OCI-LY3 (cell line): ENCODE measurements around the gene KLHL36.
"Not testable (repeated sequence)": the region's sequence is repeated elsewhere in the genome, so short reads cannot be mapped to it uniquely, and the experiment has no call there.

ENCODE experiments used
- H2AFZ ChIP-seq: fragments of 200-600, 300-600 bp; shearing (Covaris generic); 2 replicates; pipeline ENCODE4 v1.6.0; 2014; ENCODE audit warnings: antibody characterized with exemption, low read depth, low read length
- H3K27ac ChIP-seq: fragments of 200-600, 300-600 bp; sonication (generic); 2 replicates; pipeline ENCODE4 v1.5.1; 2014; ENCODE audit warnings: mild to moderate bottlenecking, low read length, moderate library complexity, mixed read lengths
- H3K27me3 ChIP-seq: fragments of 200-600, 300-600 bp; sonication (generic); 2 replicates; pipeline ENCODE4 v1.6.1; 2014; ENCODE audit warnings: low read depth, low read length, mixed read lengths
- H3K36me3 ChIP-seq: fragments of 200-600, 300-600 bp; sonication (generic); replicated peaks from 2 replicates; pipeline ENCODE3; 2014; ENCODE audit warnings: low read depth, low read length, mixed read lengths
- H3K4me1 ChIP-seq: fragments of 300-600, 200-600 bp; sonication (generic); 2 replicates; pipeline ENCODE4 v1.6.1; 2014; ENCODE audit warnings: low read length, mixed read lengths
- H3K4me2 ChIP-seq: fragments of 200-600, 300-600 bp; sonication (generic); 2 replicates; pipeline ENCODE4 v1.6.1; 2014; ENCODE audit warnings: low read length, mixed read lengths
- H3K4me3 ChIP-seq: fragments of 300-600, 200-600 bp; sonication (generic); 2 replicates; pipeline ENCODE4 v1.5.1; 2014; ENCODE audit warnings: antibody characterized with exemption, mild to moderate bottlenecking, low read length, moderate library complexity
- H3K79me2 ChIP-seq: fragments of 300-600, 200-600 bp; shearing (Covaris generic); 2 replicates; pipeline ENCODE4 v1.6.1; 2014; ENCODE audit warnings: mild to moderate bottlenecking, low read length, mixed read lengths
- H3K9ac ChIP-seq: fragments of 300-600, 200-600 bp; shearing (Covaris generic); 2 replicates; pipeline ENCODE4 v1.6.0; 2014; ENCODE audit warnings: mild to moderate bottlenecking, low read length, moderate library complexity
- H3K9me3 ChIP-seq: fragments of 200-600, 300-600 bp; shearing (Covaris generic); 2 replicates; pipeline ENCODE4 v1.6.1; 2014; ENCODE audit warnings: low read length, mixed read lengths; ENCODE audit not compliant: insufficient read depth
- H4K20me1 ChIP-seq: fragments of 200-600, 300-600 bp; sonication (generic); 2 replicates; pipeline ENCODE4 v1.6.1; 2016; ENCODE audit warnings: low read length, mixed read lengths; ENCODE audit not compliant: insufficient read depth
- EZH2phosphoT487 ChIP-seq: fragments of 200-600 bp; shearing (Covaris generic); IDR thresholded peaks from 2 replicates; pipeline ENCODE4 v1.6.1; 2018; ENCODE audit warnings: antibody characterized with exemption, mixed run types, low read depth
- TF ChIP-seq, protein P1 (sequence below): fragments of 200-600, 300-600 bp; sonication (generic); IDR thresholded peaks from 2 replicates; pipeline ENCODE4 v1.5.1; 2014; ENCODE audit warnings: antibody characterized with exemption, low read length, low read depth

Gene KLHL36

DNA sequence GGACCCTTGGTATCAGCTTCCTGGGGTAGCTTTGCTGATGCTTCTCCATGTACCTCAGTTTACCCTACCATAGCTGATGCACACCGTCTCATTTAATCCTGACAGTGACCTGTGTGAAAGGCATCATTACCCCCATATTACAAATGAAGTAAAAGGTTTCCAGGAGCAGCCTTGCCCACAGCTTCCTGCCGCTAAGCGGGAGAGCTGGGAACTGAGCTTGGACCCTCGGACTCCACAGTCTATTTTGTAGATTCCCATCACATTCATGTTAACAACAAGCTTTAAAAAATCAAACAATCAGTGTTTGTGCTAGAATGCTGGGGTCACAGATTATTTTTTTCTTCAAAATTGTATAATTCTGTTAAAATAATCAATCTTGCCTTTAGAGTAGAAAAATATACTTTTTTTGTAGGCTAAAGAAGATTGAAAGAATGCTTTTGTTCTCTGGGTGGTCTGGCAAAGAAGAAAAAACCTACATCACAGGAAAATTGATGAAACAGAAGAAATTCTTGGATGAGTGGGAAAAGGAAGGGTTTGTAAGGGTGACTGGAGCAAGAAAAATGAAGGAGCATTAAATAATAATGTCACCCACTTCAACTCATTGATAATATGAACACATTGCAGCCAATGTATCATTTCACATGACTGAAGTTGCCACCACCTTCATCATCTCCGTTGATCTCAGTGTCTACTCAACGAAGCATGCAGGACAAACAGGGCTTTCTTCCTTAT is 41.9 kb downstream of the KLHL36 start:
- peaks cover 20% of the 10 kb centered on the region for H3K27me3 ChIP-seq
- no peaks in the 10 kb centered on the region for H3K79me2 ChIP-seq
- peaks cover 5% of the 10 kb centered on the region for H3K4me1 ChIP-seq
- H3K36me3 ChIP-seq = no peaks in the 10 kb centered on the region
- H3K9me3 ChIP-seq = no peaks in the 10 kb centered on the region
- H3K4me3 ChIP-seq = no peak overlapping the region
- no peak overlapping the region for H2AFZ ChIP-seq
- TF ChIP-seq EZH2phosphoT487 = no peak
- TF ChIP-seq, protein P1, sequence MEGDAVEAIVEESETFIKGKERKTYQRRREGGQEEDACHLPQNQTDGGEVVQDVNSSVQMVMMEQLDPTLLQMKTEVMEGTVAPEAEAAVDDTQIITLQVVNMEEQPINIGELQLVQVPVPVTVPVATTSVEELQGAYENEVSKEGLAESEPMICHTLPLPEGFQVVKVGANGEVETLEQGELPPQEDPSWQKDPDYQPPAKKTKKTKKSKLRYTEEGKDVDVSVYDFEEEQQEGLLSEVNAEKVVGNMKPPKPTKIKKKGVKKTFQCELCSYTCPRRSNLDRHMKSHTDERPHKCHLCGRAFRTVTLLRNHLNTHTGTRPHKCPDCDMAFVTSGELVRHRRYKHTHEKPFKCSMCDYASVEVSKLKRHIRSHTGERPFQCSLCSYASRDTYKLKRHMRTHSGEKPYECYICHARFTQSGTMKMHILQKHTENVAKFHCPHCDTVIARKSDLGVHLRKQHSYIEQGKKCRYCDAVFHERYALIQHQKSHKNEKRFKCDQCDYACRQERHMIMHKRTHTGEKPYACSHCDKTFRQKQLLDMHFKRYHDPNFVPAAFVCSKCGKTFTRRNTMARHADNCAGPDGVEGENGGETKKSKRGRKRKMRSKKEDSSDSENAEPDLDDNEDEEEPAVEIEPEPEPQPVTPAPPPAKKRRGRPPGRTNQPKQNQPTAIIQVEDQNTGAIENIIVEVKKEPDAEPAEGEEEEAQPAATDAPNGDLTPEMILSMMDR = no peak
- H3K9ac ChIP-seq = no peak overlapping the region
- H3K27ac ChIP-seq = no peak overlapping the region
- no peaks in the 10 kb centered on the region for H4K20me1 ChIP-seq
- H3K4me2 ChIP-seq = no peak overlapping the region

GRCh38 chr16:84692451-84693214 is 44.3 kb downstream of the KLHL36 start:
- Histone ChIP-seq H3K9ac (no peak overlapping the region), H3K9me3 (no peaks in the 10 kb centered on the region), H3K79me2 (no peaks in the 10 kb centered on the region), H3K27ac (no peak overlapping the region), H3K27me3 (peaks cover 20% of the 10 kb centered on the region; the same call in 1 of the 2 replicates), H2AFZ (no peak overlapping the region), H4K20me1 (no peaks in the 10 kb centered on the region), H3K4me3 (no peak overlapping the region), H3K4me2 (no peak overlapping the region), H3K36me3 (no peaks in the 10 kb centered on the region), H3K4me1 (peaks cover 3% of the 10 kb centered on the region)
- TF ChIP-seq, protein P1 = no peak
- no peak for TF ChIP-seq EZH2phosphoT487

DNA sequence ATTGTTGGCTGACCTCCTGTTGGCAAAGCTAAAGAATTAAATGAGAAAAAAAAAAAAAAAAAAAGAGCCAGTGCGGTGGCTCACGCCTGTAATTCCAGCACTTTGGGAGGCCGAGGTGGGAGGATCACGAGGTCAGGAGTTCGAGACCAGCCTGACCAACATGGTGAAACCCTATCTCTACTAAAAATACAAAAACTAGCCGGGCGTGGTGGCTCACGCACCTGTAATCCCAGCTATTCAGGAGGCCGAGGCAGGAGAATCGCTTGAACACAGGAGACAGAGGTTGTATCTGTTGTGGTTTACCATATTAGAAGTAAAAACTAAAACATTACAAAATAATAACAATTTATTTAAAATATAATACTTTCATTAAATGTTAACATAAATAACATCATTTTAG is 45.6 kb downstream of the KLHL36 start:
- H3K36me3 ChIP-seq, H3K4me3 ChIP-seq, H3K4me2 ChIP-seq, H3K27ac ChIP-seq, H3K9me3 ChIP-seq, H3K4me1 ChIP-seq, H3K79me2 ChIP-seq, H4K20me1 ChIP-seq, H3K9ac ChIP-seq, H2AFZ ChIP-seq: not testable (repeated sequence)
- H3K27me3 ChIP-seq = peaks cover 12% of the 10 kb centered on the region; the same call in 1 of the 2 replicates

DNA sequence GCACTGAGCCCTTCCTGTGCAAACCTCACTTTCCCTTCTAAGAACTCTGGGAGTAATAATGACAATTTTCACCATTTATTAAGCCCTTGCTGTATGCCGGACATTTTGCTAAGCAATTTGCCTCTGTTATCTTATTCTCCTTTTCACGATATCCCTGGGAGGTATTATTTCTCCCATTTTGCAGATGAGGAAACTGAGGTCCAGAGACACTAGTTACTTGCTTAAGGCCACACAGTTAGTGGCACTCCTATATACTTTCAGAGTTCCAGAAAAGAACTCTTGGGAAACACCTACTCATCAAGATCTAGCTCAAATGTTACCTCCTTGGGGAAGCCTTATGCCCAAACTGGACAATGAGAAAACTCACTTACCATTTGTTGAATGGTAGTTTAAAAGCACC is 46.7 kb downstream of the KLHL36 start:
- no peaks in the 10 kb centered on the region for H4K20me1 ChIP-seq
- H3K4me2 ChIP-seq = no peak overlapping the region
- H3K27me3 ChIP-seq = 0 out of 2 replicates have a peak, but pooled peaks cover 5% of the 10 kb centered on the region
- H2AFZ ChIP-seq = no peak overlapping the region
- H3K9ac ChIP-seq = no peak overlapping the region
- no peak overlapping the region for H3K4me3 ChIP-seq
- no peak overlapping the region for H3K27ac ChIP-seq
- H3K36me3 ChIP-seq = no peaks in the 10 kb centered on the region
- no peaks in the 10 kb centered on the region for H3K9me3 ChIP-seq
- peaks cover 9% of the 10 kb centered on the region; the same call in 1 of the 2 replicates for H3K79me2 ChIP-seq
- peaks cover 6% of the 10 kb centered on the region for H3K4me1 ChIP-seq
- TF ChIP-seq, protein P1 = no peak
- TF ChIP-seq EZH2phosphoT487 = no peak
